Pons (tissue), 1 donor: Measurements from ENCODE around the gene SMIM14.
A peak's percentile ranks its signal among the peaks of the same experiment; 100 is the strongest.
"Not testable (repeated sequence)": the region's sequence is repeated elsewhere in the genome, so short reads cannot be mapped to it uniquely, and the experiment has no call there.

Source experiments
- DNase-seq: peaks from one replicate; pipeline ENCODE4 v3.0.0-alpha.2; 2016; ENCODE audit warnings: low spot score

SMIM14 gene

GRCh38 chr4:39638354-39639239 lies at the start of gene SMIM14:
SMIM14 (minus strand) TSS chr4:39638865; CDS start chr4:39605145, 33,720 bp downstream.
- DNase-seq = peak; percentile 98

DNA sequence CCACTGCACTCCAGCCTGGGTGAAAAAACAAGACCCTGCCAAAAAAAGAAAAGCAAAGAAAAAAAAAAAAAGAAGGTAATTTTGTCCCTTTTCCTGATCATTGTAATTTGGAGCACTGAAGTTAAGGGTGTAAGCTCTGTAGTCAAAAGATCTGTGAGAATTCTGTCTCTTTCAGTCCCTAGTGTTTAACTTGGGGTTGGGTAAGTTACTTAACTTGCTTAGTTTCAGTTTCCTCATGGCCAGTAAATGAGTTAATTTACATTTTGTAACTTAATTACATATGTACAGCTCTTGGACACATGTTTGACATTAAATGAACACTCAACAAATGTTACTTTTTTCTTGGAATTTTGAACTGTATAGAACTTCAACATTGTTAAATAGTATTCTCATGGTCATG lies 48.3 kb upstream of the SMIM14 start:
- no peak for DNase-seq

GRCh38 chr4:39685990-39686389 lies 47.3 kb upstream of the SMIM14 start:
- no peak for DNase-seq

GRCh38 chr4:39682138-39682537 lies 43.5 kb upstream of the SMIM14 start:
- DNase-seq = peak; percentile 41

GRCh38 chr4:39681003-39681402 lies 42.3 kb upstream of the SMIM14 start:
- not testable (repeated sequence) for DNase-seq

GRCh38 chr4:39675681-39676080 lies 37.0 kb upstream of the SMIM14 start:
- not testable (repeated sequence) for DNase-seq

- not testable (repeated sequence) for DNase-seq
These were observed 31.6 kb upstream of the SMIM14 start for GRCh38 chr4:39670296-39670695.

DNA sequence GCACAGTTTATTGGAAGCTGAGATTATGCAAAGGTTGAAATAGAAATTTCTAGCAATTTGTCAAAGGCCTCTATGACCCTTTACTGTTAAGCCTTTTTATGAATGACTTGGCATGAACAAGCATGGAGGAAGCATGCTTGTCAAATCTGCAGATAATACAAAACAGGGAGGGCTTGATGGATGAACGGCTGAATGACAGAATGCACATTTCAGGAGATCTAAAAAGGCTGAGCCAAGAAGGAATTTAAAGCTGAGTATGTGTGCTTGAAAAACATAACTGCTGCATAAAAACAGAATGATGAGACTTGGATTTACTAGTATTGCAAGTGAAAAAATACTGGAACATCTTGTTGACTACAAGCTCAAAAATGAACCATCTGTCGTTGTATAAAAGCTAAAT lies 30.2 kb upstream of the SMIM14 start:
- DNase-seq = no peak

- DNase-seq = no peak
These were observed 29.0 kb upstream of the SMIM14 start for GRCh38 chr4:39667706-39668105.

- DNase-seq = no peak
These were observed 26.4 kb upstream of the SMIM14 start for GRCh38 chr4:39664828-39665731.

- no peak for DNase-seq
These were observed 24.0 kb upstream of the SMIM14 start for GRCh38 chr4:39662683-39663082.

DNA sequence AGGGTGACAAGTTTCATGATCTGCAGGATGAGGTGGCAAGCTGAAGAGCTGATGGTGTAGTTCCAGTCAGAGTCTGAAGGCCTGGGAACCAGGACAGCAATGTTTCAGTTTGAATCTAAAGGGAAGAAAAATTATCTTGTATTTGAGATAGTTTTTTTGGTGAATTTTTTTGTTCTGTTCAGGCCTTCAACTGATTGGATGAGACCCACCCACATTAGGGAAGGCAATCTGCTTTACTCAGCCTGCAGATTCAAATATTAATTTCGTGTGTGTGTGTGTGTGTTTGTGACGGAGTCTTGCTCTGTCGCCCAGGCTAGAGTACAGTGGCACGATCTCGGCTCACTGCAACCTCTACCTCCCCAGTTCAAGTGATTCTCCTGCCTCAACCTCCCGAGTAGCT lies 22.1 kb upstream of the SMIM14 start:
- no peak for DNase-seq

DNA sequence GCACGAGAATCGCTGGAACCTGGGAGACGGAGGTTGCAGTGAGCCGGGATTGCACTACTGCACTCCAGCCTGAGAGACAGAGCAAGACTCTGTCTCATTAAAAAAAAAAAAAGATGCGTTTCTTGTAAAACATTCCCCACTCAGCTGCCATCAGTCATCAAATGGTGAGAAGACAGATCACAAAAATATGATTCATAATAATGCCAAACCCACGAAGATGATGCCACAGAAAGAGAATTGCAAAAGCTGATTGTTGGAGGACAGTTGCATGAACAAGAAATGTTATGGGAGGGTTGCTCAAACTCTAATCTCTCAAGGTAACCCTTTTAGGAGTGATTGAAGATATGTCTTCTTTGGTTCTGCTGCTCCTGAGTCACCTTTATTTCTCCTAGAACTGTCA lies 21.4 kb upstream of the SMIM14 start:
- DNase-seq = no peak

DNA sequence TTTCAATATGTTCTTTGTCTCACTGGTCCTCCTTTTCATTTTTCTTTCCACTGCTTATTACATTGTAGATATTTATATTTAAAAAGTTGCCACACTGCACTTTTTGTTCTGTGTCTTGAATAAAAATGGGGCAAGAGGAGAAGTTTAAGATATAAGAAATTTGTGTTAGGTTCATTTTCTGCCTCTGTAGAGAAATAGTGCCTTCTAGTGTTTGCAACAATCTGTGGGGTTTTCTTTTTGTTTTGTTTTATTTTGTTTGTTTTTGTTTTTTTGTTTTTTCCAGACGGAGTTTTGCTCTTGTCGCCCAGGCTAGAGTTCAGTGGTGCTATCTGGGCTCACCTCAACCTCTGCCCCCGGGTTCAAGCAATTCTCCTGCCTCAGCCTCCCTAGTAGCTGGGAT lies 20.1 kb upstream of the SMIM14 start:
- DNase-seq = no peak

DNA sequence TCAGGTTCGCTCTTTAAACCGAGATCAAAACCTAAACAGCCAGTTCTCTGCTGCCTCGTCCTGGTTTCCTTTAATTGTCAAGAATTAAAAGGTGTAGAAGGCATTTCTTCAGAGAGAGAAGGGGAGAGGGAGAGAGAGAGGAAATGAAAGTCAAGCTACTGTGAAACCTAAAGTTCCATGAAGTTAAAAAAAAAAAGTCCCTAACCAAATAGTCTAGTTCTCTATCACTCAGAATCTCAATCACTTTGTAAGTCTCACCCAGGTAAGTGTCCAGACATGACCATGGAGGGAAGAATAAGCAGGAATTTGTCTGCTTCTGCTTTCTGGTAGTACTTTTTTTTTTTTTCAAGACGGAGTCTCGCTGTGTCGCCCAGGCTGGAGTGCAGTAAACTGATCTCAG lies 18.8 kb upstream of the SMIM14 start:
- DNase-seq = no peak

DNA sequence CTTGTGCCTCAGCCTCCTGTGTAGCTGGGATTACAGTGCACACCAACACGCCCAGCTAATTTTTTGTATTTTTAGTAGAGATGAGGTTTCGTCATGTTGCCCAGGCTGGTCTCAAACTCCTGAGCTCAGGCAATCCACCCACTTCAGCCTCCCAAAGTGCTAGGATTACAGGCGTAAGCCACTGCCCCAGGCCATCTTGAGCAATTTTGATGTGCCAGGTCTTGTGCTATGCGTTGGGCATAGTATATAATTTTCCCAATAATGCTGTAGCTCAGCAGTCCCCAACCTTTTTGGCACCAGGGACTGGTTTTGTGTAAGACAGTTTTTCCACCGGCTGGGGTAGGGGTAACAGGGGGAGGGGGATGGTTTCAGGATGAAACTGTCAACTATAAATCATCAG lies 18.0 kb upstream of the SMIM14 start:
- DNase-seq = not testable (repeated sequence)

- DNase-seq = no peak
These were observed 17.2 kb upstream of the SMIM14 start for GRCh38 chr4:39655876-39656275.

GRCh38 chr4:39655211-39655610 lies 16.5 kb upstream of the SMIM14 start:
- no peak for DNase-seq

DNA sequence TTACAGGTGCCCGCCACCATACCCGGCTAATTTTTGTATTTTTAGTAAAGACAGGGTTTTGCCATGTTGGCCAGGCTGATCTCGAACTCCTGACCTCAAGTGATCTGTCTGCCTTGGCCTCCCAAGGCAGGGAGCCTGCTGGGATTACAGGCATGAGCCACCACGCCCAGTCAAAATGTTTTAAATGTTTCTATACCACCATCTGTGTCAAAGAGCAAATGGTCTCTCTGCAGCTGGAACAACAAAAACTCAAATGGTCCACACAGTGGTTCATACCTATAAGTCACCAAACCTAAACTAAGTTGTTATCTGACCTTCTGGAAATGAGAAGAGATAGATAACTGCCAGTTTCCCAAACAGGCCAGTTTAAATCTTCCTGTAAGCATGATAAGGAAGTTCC lies 12.9 kb upstream of the SMIM14 start:
- not testable (repeated sequence) for DNase-seq

DNA sequence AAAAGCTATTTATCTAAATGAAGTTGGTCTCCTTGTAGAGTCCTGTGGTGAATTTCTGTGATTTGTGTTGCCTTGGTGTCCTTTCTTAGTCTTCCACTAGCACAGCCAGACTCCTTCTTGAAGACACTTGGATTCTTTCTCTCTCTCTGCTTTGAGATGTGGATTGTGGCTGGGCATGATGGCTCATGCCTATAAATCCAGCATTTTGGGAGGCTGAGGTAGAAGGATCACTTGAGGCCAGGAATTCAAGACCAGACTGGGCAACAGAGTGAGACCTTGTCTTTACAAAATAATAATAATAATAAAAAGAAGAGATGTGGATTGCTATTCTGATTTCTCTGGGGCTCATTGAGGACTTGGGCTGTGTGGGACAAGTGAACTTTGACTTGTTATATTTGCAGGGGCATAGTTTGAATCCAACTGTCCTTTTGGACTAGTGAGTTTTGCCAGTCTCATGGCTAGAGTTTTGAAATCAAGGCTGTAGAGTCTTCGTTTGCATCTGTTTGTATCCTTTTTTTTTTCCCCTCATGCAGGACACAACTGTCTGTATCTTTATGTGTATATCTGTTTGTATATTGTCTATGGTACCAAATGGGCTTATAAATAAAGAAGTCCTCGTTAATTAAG lies 11.1 kb upstream of the SMIM14 start:
- no peak for DNase-seq

- no peak for DNase-seq
These were observed 10.3 kb upstream of the SMIM14 start for GRCh38 chr4:39648827-39649558.

- DNase-seq = no peak
These were observed 9.5 kb upstream of the SMIM14 start for GRCh38 chr4:39648213-39648612.
